ENCODE data around the gene IFT122.
"Not testable (repeated sequence)": the region's sequence is repeated elsewhere in the genome, so short reads cannot be mapped to it uniquely, and the experiment has no call there.

Gene IFT122

DNA sequence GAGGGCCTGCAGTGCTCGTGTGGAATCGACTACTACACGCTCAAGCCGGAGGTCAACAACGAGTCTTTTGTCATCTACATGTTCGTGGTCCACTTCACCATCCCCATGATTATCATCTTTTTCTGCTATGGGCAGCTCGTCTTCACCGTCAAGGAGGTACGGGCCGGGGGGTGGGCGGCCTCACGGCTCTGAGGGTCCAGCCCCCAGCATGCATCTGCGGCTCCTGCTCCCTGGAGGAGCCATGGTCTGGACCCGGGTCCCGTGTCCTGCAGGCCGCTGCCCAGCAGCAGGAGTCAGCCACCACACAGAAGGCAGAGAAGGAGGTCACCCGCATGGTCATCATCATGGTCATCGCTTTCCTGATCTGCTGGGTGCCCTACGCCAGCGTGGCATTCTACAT lies 92.2 kb downstream of the IFT122 start:
- DNase-seq (ENCODE audit: low read depth in 1 of 2, low spot score in 1 of 2), result no peak

DNA sequence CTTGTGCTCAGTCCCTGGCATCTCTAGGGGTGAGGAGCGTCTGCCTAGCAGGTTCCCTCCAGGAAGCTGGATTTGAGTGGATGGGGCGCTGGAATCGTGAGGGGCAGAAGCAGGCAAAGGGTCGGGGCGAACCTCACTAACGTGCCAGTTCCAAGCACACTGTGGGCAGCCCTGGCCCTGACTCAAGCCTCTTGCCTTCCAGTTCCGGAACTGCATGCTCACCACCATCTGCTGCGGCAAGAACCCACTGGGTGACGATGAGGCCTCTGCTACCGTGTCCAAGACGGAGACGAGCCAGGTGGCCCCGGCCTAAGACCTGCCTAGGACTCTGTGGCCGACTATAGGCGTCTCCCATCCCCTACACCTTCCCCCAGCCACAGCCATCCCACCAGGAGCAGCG lies 93.4 kb downstream of the IFT122 start:
- no peak for DNase-seq (ENCODE audit: low read depth in 1 of 2, low spot score in 1 of 2)

DNA sequence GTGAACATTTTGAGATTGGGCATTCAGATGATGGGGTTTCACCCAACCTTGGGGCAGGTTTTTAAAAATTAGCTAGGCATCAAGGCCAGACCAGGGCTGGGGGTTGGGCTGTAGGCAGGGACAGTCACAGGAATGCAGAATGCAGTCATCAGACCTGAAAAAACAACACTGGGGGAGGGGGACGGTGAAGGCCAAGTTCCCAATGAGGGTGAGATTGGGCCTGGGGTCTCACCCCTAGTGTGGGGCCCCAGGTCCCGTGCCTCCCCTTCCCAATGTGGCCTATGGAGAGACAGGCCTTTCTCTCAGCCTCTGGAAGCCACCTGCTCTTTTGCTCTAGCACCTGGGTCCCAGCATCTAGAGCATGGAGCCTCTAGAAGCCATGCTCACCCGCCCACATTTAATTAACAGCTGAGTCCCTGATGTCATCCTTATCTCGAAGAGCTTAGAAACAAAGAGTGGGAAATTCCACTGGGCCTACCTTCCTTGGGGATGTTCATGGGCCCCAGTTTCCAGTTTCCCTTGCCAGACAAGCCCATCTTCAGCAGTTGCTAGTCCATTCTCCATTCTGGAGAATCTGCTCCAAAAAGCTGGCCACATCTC lies 94.5 kb downstream of the IFT122 start:
- no peak for DNase-seq (ENCODE audit: low read depth in 1 of 2, low spot score in 1 of 2)

DNA sequence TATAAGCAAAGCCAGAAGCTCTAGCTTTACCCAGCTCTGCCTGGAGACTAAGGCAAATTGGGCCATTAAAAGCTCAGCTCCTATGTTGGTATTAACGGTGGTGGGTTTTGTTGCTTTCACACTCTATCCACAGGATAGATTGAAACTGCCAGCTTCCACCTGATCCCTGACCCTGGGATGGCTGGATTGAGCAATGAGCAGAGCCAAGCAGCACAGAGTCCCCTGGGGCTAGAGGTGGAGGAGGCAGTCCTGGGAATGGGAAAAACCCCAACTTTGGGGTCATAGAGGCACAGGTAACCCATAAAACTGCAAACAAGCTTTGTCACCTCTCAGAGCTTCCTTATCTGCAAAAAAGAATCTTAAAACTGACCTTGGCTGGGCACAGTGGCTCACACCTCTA lies 95.1 kb downstream of the IFT122 start:
- no peak for DNase-seq (ENCODE audit: low read depth in 1 of 2, low spot score in 1 of 2)

DNA sequence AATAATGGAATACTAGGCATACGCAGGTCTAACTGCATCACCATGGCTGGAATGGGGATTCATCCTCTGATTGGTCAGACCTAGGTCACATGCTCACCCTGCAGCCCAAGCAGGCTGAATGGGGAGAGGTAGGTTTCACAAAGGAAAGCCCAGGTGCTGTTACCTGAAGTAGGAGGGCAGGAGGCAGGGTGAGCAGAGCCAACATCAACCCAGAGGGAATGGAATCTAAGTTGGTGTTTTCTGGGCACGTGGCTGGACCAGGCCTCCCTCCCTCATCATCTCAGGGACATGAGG lies 96.3 kb downstream of the IFT122 start:
- DNase-seq (ENCODE audit: low read depth in 1 of 2, low spot score in 1 of 2), result no peak

DNA sequence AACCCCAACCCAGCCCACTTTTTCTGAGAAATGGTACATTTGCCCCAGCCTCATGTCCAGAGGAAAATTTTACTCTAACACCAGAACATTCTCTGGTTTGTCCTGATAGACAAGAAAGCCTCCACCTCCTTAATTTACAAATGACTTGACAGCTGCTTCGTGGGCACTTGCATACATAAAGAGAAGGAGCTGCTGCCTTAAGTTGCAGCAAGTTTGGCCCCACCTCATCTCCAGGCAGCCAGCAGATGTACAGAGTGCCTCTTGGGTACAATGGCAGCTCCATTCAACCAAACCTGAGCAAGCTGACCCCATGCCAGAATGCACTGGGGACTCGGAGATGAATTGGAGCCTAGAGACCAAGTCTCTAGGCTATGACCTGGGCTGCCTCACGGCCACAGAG lies 96.8 kb downstream of the IFT122 start:
- DNase-seq (ENCODE audit: low read depth in 1 of 2, low spot score in 1 of 2), result no peak

DNA sequence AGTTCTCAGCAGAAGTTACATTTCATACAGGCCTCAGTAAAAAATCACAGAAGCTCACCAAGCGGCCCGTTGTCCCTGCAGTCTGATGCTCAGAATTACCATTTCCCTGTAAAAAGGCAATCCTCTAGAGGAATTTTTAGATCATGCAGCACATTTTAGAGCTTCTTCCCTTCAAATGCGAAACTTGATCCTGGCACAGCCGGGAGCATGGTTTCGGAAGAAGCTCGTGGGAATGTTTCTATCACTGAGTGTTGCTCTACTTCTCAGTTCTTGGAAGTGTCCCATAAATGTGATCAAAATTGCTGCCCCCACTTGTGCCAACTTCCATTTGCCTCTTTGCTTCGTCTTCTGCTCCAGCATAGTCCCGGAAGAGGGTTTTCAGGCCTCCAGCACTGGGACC lies 99.2 kb downstream of the IFT122 start:
- DNase-seq (ENCODE audit: low read depth in 1 of 2, low spot score in 1 of 2), result no peak

DNA sequence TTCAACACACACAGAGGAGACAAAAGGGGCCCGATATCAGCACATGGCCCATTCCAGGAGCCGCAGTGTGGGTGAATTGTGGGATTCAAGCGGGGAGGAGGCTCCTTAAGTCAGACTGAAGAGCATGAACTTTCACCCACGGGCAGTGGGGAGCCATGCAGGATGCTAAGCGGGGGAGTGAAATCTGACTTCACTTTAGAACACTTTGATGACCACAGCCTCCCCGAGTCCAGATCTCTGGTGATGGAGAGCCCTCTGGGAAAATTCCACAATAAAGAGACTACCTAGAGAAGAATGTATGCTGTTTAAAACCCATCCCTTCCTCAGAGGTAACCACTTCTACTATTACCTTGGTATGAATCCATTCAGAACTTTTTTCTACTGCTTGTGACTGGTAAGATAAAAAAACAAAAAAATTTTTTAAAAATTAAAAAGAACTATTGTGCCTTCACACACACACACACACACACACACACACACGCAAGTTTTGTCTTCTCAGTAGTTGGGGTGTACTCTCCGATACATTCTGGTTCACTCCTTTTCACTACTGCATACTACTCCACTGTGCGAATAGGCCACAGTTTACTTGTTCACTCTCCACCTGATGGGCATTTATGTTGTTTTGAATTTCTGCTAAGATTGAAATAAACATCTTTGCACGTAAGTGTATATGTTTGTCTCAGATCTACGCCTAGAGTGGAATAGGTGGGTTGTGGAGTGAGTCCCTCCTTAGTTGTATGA lies 100.9 kb downstream of the IFT122 start:
- no peak for DNase-seq (ENCODE audit: low read depth in 1 of 2, low spot score in 1 of 2)

DNA sequence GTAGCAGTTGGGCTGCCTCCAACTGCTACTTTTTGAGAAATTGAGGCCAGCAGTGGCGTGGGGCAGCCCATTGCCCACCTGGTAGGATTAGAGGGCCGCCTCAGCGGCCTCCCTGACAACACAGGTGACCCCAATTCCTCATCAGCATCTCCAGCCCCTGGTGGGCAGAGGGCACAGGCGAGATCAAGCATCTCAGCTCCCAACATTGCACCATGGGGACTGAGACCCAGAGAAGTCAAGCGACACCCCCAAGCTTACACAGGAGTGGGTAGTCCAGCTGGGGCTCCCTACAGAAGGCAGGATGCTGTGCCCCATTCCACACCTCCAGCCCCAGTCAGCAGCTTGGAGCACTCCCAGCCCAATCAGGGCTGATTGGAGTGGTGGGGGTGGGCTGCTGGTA lies 102.7 kb downstream of the IFT122 start:
- no peak for DNase-seq (ENCODE audit: low read depth in 1 of 2, low spot score in 1 of 2)

DNA sequence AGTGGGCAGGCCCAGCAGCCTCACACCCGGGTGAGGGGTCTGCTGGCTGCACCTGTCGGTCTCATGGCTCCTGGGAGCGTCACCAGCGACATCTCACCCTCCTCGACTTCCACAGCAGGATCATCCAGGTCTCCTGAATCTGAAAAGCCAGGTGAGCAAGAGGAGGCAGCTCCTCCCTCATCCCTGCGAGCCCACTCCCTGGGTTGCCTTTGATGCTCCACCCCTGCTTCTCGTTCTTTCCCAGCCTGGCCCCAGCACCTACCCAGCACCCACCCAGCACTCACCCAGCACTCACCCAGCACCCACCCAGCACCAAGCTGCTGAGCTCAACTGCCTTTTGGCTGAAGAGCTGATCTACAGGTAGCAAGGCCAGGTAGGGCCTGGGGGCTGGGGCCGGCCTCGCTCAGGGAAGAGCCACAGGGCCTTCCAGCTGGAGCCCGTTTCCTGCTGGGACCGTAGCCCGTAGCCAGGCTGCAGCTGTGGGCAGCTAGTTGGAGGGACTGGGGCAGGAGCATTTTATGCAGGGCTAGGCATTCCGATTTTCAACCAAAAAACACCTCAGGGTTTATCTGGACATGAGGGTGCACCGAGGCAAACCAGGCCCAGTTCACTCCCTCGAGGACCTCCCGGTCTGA lies 103.2 kb downstream of the IFT122 start, which contains the start of gene H1-8:
H1-8 (plus strand) TSS at position 20 of the 635 bp plus-strand sequence; CDS start at position 64, 44 bp downstream.
- DNase-seq (ENCODE audit: low read depth in 1 of 2, low spot score in 1 of 2), result no peak

DNA sequence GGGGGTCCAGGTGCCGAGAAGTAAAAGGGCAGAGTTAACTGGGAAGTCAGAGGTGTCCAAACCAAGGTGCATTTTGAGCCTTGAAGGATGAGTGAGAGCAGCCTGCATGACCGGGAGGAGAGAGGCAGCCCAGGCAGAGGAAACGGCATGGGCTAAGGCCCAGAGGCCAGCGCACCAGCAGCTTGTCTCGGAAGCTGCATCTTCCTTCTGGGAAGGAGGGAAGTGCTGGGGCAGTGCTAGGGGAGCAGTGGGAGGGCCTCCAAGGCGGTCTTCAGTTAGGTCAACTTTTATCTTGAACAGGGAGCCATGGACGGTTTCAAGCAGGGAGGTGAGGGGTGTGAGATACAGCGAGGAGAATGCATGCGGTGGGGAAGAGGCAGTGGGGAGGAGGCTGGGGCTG lies 104.0 kb downstream of the IFT122 start:
- no peak for DNase-seq (ENCODE audit: low read depth in 1 of 2, low spot score in 1 of 2)

DNA sequence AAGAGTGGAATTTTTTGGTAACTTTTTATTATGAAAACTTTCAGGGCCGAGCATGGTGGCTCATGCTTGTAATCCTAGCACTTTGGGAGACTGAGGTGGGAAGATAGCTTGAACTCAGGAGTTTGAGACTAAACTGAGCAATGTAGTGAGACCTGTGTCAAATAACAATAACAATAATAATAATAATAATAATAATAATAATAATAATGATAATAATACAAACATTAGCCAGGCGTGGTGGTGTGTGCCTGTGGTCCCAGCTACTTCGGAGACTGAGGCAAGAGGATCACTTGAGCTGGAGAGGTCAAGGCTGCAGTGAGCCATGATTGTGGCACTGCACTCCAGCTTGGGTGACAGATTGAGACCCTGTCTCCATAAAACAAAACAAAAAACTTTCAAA lies 105.9 kb downstream of the IFT122 start:
- not testable (repeated sequence) for DNase-seq (ENCODE audit: low read depth in 1 of 2, low spot score in 1 of 2)

DNA sequence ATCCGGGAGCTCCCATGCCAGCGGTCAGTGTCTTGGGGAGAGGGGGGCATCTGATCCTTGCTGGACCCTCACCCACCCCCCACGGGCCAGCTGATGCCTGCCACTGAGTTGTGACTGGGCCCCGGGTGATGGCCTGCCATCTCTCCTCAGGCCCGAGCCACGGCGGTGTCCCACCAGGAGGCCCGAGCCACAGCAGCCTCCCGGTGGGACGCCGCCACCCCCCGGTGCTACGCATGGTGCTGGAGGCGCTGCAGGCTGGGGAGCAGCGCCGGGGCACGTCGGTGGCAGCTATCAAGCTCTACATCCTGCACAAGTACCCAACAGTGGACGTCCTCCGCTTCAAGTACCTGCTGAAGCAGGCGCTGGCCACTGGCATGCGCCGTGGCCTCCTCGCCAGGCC lies 107.2 kb downstream of the IFT122 start:
- no peak for DNase-seq (ENCODE audit: low read depth in 1 of 2, low spot score in 1 of 2)

DNA sequence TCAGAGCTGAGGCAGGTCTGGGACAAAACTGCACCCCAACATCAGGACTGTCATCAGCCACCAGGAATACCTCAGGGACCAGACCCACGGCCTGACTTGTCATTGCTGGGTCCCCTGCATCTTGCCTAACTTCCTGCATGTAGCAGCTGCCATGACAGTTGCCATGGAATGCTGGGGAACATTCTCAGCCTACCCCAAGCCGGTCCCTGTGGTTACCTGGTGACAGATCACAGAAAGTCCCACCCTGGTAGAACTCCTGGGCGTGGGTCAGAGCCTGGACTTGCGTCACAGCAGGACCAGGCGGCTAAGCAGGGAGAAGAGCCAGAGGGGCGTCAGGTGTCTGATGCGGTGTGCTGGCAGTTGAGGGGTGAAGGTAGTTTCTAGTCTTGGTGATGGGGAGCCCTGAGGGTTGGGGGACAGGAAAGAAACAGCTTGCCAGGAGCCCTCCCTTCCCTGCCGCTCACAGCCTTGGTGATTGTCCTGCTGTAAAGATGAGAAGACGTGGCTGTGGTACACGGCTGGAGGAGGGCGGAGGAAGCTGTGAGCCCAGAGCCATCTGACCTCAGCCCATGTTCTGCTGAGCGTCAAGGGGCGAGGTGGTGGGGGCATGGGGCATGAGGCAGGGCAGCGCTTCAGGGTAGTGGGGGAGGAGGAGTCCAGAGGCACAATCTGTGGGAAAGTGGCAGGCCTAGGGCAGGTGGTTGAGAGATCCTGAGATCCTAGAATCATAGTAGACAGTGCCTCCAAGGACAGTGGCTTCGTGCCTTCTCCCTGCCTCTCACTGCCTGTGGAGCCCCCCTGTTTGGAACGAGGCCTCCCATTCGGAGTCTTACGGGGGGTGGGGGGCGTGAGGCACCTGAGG lies 108.3 kb downstream of the IFT122 start:
- DNase-seq (ENCODE audit: low read depth in 1 of 2, low spot score in 1 of 2), result no peak

DNA sequence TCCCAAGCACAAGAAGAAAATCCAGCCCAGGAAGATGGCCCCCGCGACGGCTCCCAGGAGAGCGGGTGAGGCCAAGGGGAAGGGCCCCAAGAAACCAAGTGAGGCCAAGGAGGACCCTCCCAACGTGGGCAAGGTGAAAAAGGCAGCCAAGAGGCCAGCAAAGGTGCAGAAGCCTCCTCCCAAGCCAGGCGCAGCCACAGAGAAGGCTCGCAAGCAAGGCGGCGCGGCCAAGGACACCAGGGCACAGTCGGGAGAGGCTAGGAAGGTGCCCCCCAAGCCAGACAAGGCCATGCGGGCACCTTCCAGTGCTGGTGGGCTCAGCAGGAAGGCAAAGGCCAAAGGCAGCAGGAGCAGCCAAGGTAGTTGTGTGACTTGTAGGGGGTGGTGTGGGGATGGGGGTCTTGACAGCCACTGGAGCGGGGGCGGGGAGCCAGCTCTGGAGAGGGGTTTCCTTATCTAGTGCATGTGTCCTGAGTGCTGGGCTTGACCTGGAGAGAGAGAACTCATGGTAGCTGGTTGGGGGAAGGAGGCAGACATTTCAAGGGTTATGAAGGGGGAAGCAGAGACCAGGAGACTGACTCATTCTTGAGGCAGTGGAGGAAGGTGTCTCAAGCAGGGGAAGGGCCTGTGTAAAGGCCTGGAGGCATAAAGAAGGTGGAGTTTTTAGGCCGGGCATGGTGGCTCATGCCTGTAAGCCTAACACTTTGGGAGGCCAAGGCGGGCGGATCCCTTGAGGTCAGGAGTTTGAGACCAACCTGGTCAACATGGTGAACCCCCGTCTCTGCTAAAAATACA lies 109.2 kb downstream of the IFT122 start:
- DNase-seq (ENCODE audit: low read depth in 1 of 2, low spot score in 1 of 2), result no peak

DNA sequence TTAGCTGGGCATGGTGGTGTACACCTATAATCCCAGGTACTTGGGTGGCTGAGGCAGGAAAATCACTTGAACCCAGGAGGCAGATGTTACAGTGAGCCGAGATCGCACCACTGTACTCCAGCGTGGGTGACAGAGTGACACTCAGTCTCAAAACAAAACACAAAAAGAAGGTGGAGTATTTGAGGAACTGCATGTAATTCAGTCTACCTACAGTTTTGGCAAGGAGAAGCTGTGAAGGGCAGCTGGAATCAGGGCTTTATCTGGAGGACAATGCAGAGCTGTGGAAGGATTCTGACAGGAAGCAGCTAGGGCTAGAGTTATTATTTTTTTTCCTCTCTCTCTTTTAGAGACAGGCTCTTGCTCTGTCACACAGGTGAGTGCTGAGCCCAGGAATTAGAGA lies 109.8 kb downstream of the IFT122 start:
- DNase-seq (ENCODE audit: low read depth in 1 of 2, low spot score in 1 of 2), result no peak

DNA sequence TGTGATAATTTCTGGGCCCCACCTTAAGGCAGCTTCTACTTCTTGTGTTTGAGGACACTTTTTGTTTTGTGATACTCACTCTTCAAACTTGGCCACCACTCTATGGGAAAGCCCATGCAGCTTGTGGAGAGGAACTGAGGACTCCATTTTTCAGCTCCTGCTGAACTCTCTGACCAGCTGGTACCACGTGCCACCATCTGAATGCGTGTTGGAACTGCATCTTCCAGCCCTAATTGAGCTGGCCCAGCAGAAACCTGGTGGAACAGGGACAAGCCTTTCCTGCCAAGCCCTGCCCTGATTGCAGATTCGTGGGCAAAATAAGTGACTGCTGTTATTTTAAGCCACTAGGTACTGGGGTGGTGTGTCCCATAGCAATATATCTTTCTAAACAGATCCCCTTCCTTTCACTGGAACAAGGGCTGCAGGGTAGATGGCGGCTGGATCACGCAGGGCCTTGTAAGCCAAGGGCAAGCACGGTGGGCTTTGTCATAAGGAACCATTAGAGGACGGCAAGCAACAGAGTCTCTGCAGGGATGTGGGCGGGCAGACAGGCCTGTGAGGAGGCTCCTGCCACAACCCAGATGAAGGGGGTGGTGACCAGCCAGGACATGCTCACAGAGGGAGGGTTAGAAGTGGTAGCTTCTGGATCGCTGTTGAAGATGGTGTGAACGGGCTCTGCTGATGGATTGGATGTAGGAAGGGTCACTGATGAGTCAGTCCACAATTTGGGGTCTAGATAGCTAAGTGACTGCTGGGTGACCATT lies 112.4 kb downstream of the IFT122 start:
- no peak for DNase-seq (ENCODE audit: low read depth in 1 of 2, low spot score in 1 of 2)

DNA sequence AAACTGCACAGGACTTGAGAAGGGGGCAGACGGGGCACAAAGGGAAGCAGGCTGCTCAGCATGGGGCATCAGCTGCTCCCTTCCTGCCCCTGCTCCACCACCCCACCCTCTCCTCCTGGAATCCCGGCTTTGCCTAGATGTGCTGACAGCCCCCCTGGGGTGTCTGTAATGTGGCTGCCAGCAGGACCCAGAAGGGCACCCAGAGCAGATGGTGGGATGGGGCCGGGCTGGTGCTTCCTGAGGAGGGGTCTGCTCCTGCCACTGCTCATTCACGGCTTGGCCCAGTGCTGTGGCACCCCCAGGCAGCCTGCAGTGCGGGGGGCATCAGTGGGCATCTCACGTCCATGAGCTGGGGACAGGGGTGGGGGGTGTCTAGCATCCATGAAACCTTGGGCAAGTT lies 113.1 kb downstream of the IFT122 start:
- DNase-seq (ENCODE audit: low read depth in 1 of 2, low spot score in 1 of 2), result no peak

DNA sequence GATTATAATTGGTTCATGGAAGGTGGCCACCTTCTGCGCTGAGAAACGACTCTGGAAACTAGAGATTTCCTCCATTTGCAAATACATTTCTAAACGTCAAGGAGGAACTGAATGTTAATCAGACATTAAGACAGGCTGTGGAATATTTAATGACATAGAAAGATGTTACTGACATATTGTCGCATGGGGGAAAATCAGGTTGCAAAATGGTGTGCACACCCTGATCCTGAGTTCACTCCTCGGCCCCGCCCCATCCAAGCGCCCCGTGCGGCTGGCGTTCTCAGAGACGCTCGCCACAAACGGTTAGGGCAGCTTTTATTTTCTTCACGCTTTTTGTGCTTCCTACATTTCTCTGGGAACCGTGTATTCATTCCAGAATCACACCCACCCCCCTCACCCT lies 113.7 kb downstream of the IFT122 start:
- no peak for DNase-seq (ENCODE audit: low read depth in 1 of 2, low spot score in 1 of 2)
